ENCODE measurements around the gene MINDY1.

MINDY1 gene

DNA sequence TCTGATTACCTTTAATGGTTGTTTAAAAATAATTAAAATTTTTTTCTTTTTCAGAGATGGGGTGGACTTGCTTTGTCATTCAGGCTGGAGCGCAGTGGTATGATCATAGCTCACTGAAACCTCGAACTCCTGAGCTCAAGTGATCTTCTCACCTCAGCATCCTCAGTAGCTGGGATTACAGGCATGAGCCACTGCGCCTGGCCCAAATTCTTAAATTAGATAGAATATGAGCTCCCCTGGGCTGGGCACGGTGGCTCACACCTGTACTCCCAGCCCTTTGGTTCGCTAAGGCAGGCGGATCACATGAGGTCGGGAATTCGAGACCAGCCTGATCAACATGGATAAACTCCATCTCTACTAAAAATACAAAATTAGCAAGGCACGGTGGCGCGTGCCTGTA is 49.0 kb downstream of the MINDY1 start:
- TF ChIP-seq, protein P1, sequence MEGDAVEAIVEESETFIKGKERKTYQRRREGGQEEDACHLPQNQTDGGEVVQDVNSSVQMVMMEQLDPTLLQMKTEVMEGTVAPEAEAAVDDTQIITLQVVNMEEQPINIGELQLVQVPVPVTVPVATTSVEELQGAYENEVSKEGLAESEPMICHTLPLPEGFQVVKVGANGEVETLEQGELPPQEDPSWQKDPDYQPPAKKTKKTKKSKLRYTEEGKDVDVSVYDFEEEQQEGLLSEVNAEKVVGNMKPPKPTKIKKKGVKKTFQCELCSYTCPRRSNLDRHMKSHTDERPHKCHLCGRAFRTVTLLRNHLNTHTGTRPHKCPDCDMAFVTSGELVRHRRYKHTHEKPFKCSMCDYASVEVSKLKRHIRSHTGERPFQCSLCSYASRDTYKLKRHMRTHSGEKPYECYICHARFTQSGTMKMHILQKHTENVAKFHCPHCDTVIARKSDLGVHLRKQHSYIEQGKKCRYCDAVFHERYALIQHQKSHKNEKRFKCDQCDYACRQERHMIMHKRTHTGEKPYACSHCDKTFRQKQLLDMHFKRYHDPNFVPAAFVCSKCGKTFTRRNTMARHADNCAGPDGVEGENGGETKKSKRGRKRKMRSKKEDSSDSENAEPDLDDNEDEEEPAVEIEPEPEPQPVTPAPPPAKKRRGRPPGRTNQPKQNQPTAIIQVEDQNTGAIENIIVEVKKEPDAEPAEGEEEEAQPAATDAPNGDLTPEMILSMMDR (IDR thresholded peaks at IDR 0.05; ENCODE audit: low read depth, low read length, poor library complexity, severe bottlenecking): no peak
- no peak for TF ChIP-seq EZH2phosphoT487 (IDR thresholded peaks at IDR 0.05; ENCODE audit: borderline replicate concordance, low read length)
- no peaks in the 10 kb centered on the region for H4K20me1 ChIP-seq (ENCODE audit: control insufficient read depth, insufficient read depth, low read depth, low read length)
- peaks cover 14% of the 10 kb centered on the region for H3F3A ChIP-seq (ENCODE audit: control insufficient read depth, insufficient read depth)
- H3K4me1 ChIP-seq (ENCODE audit: control insufficient read depth, low read length): no peaks in the 10 kb centered on the region
- H3K79me2 ChIP-seq (ENCODE audit: control insufficient read depth, low read length): no peaks in the 10 kb centered on the region
- H3K27me3 ChIP-seq (ENCODE audit: control insufficient read depth, low read length): no peaks in the 10 kb centered on the region
- no peaks in the 10 kb centered on the region for H3K9me3 ChIP-seq (ENCODE audit: control insufficient read depth, insufficient read depth, low read length)
- H3K27ac ChIP-seq (ENCODE audit: low read depth, low read length): no peak overlapping the region
- H3K36me3 ChIP-seq (ENCODE audit: control insufficient read depth, low read length): peaks cover 74% of the 10 kb centered on the region
- no peaks in the 10 kb centered on the region for H3K9me2 ChIP-seq (replicated peaks; ENCODE audit: control insufficient read depth, low read length)
- H3K4me3 ChIP-seq (ENCODE audit: low read length): no peak overlapping the region
- H3K4me2 ChIP-seq (ENCODE audit: low read length): no peak overlapping the region

DNA sequence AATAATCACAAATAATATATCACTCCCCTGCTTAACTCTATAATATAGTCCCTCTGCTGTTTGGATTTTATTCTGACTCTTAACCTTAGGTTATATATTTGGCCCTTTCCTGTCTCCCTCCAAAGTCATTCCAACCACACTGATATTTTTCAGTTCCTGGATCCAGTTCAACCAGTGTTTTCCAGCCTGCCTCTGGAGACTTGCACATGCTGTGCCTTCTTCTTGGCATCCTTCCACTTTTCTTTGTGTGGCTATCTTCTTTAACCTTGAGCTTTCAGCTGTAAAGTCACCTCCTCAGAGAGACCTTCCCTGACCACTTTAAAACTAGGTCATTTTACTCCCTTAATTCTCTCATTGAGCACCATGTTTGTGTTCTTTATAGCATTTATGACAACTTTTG is 51.4 kb downstream of the MINDY1 start:
- no peak for TF ChIP-seq EZH2phosphoT487 (IDR thresholded peaks at IDR 0.05; ENCODE audit: borderline replicate concordance, low read length)
- TF ChIP-seq, protein P1 (IDR thresholded peaks at IDR 0.05; ENCODE audit: low read depth, low read length, poor library complexity, severe bottlenecking): no peak
- H3K9me3 ChIP-seq (ENCODE audit: control insufficient read depth, insufficient read depth, low read length): no peaks in the 10 kb centered on the region
- H3K9me2 ChIP-seq (replicated peaks; ENCODE audit: control insufficient read depth, low read length): no peaks in the 10 kb centered on the region
- H3K79me2 ChIP-seq (ENCODE audit: control insufficient read depth, low read length): no peaks in the 10 kb centered on the region
- H3F3A ChIP-seq (ENCODE audit: control insufficient read depth, insufficient read depth): peaks cover 10% of the 10 kb centered on the region; the same call in 1 of the 2 replicates
- no peak overlapping the region for H3K4me3 ChIP-seq (ENCODE audit: low read length)
- no peak overlapping the region for H3K27ac ChIP-seq (ENCODE audit: low read depth, low read length)
- peaks cover 71% of the 10 kb centered on the region for H3K36me3 ChIP-seq (ENCODE audit: control insufficient read depth, low read length)
- H3K4me2 ChIP-seq (ENCODE audit: low read length): no peak overlapping the region
- no peaks in the 10 kb centered on the region for H3K27me3 ChIP-seq (ENCODE audit: control insufficient read depth, low read length)
- no peaks in the 10 kb centered on the region for H3K4me1 ChIP-seq (ENCODE audit: control insufficient read depth, low read length)
- H4K20me1 ChIP-seq (ENCODE audit: control insufficient read depth, insufficient read depth, low read depth, low read length): no peaks in the 10 kb centered on the region

DNA sequence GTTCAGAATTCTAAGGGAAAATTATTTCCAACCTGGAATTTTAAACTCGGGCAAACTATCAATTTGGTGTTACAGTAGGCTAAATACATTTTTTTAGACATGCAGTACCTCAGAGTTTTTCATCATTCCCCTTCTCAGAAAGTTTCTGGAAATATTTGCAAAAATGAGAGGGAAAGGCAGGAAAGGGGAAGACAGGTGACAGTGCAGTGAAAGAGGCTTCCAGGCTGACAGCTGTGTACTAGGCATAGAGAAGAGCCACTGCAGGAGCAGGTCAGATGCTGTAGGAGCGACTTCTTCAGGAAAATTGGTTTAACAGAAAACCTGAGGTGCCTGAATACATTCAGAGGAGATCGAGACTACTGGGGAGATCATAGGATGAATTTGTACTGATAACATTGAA is 52.0 kb downstream of the MINDY1 start:
- H4K20me1 ChIP-seq (ENCODE audit: control insufficient read depth, insufficient read depth, low read depth, low read length): no peaks in the 10 kb centered on the region
- TF ChIP-seq, protein P1 (IDR thresholded peaks at IDR 0.05; ENCODE audit: low read depth, low read length, poor library complexity, severe bottlenecking): no peak
- TF ChIP-seq EZH2phosphoT487 (IDR thresholded peaks at IDR 0.05; ENCODE audit: borderline replicate concordance, low read length): no peak
- H3K36me3 ChIP-seq (ENCODE audit: control insufficient read depth, low read length): peaks cover 73% of the 10 kb centered on the region
- no peak overlapping the region for H3K27ac ChIP-seq (ENCODE audit: low read depth, low read length)
- no peaks in the 10 kb centered on the region for H3K4me1 ChIP-seq (ENCODE audit: control insufficient read depth, low read length)
- no peak overlapping the region for H3K4me2 ChIP-seq (ENCODE audit: low read length)
- H3K4me3 ChIP-seq (ENCODE audit: low read length): no peak overlapping the region
- no peaks in the 10 kb centered on the region for H3K79me2 ChIP-seq (ENCODE audit: control insufficient read depth, low read length)
- no peaks in the 10 kb centered on the region for H3K9me3 ChIP-seq (ENCODE audit: control insufficient read depth, insufficient read depth, low read length)
- H3K9me2 ChIP-seq (replicated peaks; ENCODE audit: control insufficient read depth, low read length): no peaks in the 10 kb centered on the region
- peaks cover 10% of the 10 kb centered on the region; the same call in 1 of the 2 replicates for H3F3A ChIP-seq (ENCODE audit: control insufficient read depth, insufficient read depth)
- H3K27me3 ChIP-seq (ENCODE audit: control insufficient read depth, low read length): no peaks in the 10 kb centered on the region

All from DOHH2 (cell line).